WTC11 (cell line): Measurements from ENCODE around the gene LPCAT4. TPM values are rescaled to one million over a fixed set of nuclear protein-coding genes. Genes with fewer than 3 reads are reported as not detected.

Source experiments
- ATAC-seq: fragments of 200-7000 bp; cut with Tn5 transposase; 2 replicates; pipeline ENCODE4 v1.10.0; 2021; ENCODE audit warnings: mild to moderate bottlenecking, moderate library complexity
- CTCF ChIA-PET: fragments of 300-600 bp; sonication (Branson Sonifier 250); formaldehyde crosslinking; loops from one replicate; lab custom pipeline; 2021; ENCODE audit warnings: antibody characterized with exemption; lab: Charles Lee
- POLR2A ChIA-PET: fragments of 350-600 bp; sonication (Branson Sonifier 250); formaldehyde crosslinking; loops from one replicate; lab custom pipeline; 2021; ENCODE audit warnings: antibody characterized with exemption; lab: Charles Lee
- DNase-seq: peaks from one replicate; pipeline ENCODE4 v3.0.0; 2021; ENCODE audit warnings: low spot score
- H3K27ac Mint-ChIP-seq: 2 replicates; pipeline ENCODE4 v1.8.0; 2021; ENCODE audit warnings: mixed read lengths
- H3K27me3 Mint-ChIP-seq: 2 replicates; pipeline ENCODE4 v1.8.0; 2021; ENCODE audit warnings: low read depth, mild to moderate bottlenecking, moderate library complexity, mixed read lengths
- H3K36me3 Mint-ChIP-seq: 2 replicates; pipeline ENCODE4 v1.8.0; 2021; ENCODE audit warnings: mixed read lengths
- H3K4me1 Mint-ChIP-seq: 2 replicates; pipeline ENCODE4 v1.8.0; 2022; ENCODE audit warnings: mixed read lengths
- H3K4me3 Mint-ChIP-seq: 2 replicates; pipeline ENCODE4 v1.8.0; 2021; ENCODE audit warnings: mild to moderate bottlenecking, moderate library complexity, mixed read lengths
- H3K9me3 Mint-ChIP-seq: 2 replicates; pipeline ENCODE4 v1.8.0; 2021; ENCODE audit warnings: mixed read lengths
- CBFB ChIP-seq: sonication (generic); formaldehyde crosslinking; IDR thresholded peaks from 2 replicates; pipeline ENCODE4 v1.8.1; 2022; ENCODE audit warnings: mild to moderate bottlenecking, low read depth, missing genetic modification reagents
- CREB1 ChIP-seq: sonication (generic); formaldehyde crosslinking; IDR thresholded peaks from 2 replicates; pipeline ENCODE4 v1.8.0; 2023; ENCODE audit warnings: mild to moderate bottlenecking, missing genetic modification reagents
- FOXP1 ChIP-seq: sonication (generic); formaldehyde crosslinking; IDR thresholded peaks from 2 replicates; pipeline ENCODE4 v1.8.0; 2022; ENCODE audit warnings: missing genetic modification reagents, mild to moderate bottlenecking, moderate library complexity, borderline replicate concordance
- GABPB1 ChIP-seq: sonication (generic); formaldehyde crosslinking; IDR thresholded peaks from 2 replicates; pipeline ENCODE4 v1.8.1; 2023; ENCODE audit warnings: mild to moderate bottlenecking, missing genetic modification reagents
- GRHL2 ChIP-seq: fragments of 250-450 bp; sonication (Bioruptor Pico); IDR thresholded peaks from 2 replicates; pipeline ENCODE4 v1.8.0; 2022; ENCODE audit warnings: mild to moderate bottlenecking, moderate library complexity; ENCODE audit not compliant: insufficient replicate concordance, severe bottlenecking
- GTF2I ChIP-seq: fragments of 250-450 bp; sonication (Bioruptor Pico); conservative IDR thresholded peaks from 2 replicates; pipeline ENCODE4 v1.4.0; 2021; ENCODE audit warnings: mild to moderate bottlenecking
- MXD4 ChIP-seq: fragments of 250-450 bp; sonication (Bioruptor Pico); IDR thresholded peaks from 2 replicates; pipeline ENCODE4 v1.8.0; 2021; ENCODE audit warnings: mild to moderate bottlenecking, moderate library complexity, borderline replicate concordance
- MYBL2 ChIP-seq: sonication (generic); formaldehyde crosslinking; IDR thresholded peaks from 2 replicates; pipeline ENCODE4 v1.8.1; 2023; ENCODE audit warnings: mild to moderate bottlenecking, moderate library complexity, missing genetic modification reagents
- NR1H2 ChIP-seq: sonication (generic); formaldehyde crosslinking; IDR thresholded peaks from 2 replicates; pipeline ENCODE4 v1.9.0; 2021; ENCODE audit warnings: mild to moderate bottlenecking, moderate library complexity, missing genetic modification reagents
- NR2C2 ChIP-seq: sonication (generic); formaldehyde crosslinking; IDR thresholded peaks from 2 replicates; pipeline ENCODE4 v1.8.0; 2022; ENCODE audit warnings: mild to moderate bottlenecking, missing genetic modification reagents
- OVOL2 ChIP-seq: fragments of 250-450 bp; sonication (Bioruptor Pico); IDR thresholded peaks from 2 replicates; pipeline ENCODE4 v1.9.0; 2021; ENCODE audit warnings: mild to moderate bottlenecking, borderline replicate concordance
- TCF7 ChIP-seq: sonication (generic); formaldehyde crosslinking; IDR thresholded peaks from 2 replicates; pipeline ENCODE4 v1.8.0; 2022; ENCODE audit warnings: mild to moderate bottlenecking, low read depth, missing genetic modification reagents, moderate library complexity
- ZNF232 ChIP-seq: sonication (generic); formaldehyde crosslinking; IDR thresholded peaks from 2 replicates; pipeline ENCODE4 v1.8.0; 2022; ENCODE audit warnings: mild to moderate bottlenecking, missing genetic modification reagents
- ZNF423 ChIP-seq: fragments of 250-450 bp; sonication (Bioruptor Pico); IDR thresholded peaks from 2 replicates; pipeline ENCODE4 v2.1.2; 2022; ENCODE audit warnings: mild to moderate bottlenecking, moderate library complexity
- total RNA-seq: library from RNA; stranded (reverse); gene quantifications from 3 replicates; pipeline ENCODE4 v1.2.3, GENCODE V29; 2021
- TF ChIP-seq, protein P1 (sequence below): fragments of 250-450 bp; sonication (Bioruptor Pico); IDR thresholded peaks from 2 replicates; pipeline ENCODE4 v1.9.0; 2021; ENCODE audit warnings: mild to moderate bottlenecking
- TF ChIP-seq, protein P2 (sequence below): sonication (generic); formaldehyde crosslinking; IDR thresholded peaks from 2 replicates; pipeline ENCODE4 v1.8.1; 2023; ENCODE audit warnings: mild to moderate bottlenecking, missing genetic modification reagents, moderate library complexity
- TF ChIP-seq, protein P3 (sequence below): fragments of 250-450 bp; sonication (Bioruptor Pico); IDR thresholded peaks from 2 replicates; pipeline ENCODE4 v1.8.0; 2021; ENCODE audit warnings: mild to moderate bottlenecking
- TF ChIP-seq, protein P4 (sequence below): sonication (generic); formaldehyde crosslinking; IDR thresholded peaks from 2 replicates; pipeline ENCODE4 v1.8.1; 2022; ENCODE audit warnings: missing genetic modification reagents, borderline replicate concordance
- TF ChIP-seq, protein P5 (sequence below): sonication (generic); formaldehyde crosslinking; IDR thresholded peaks from 2 replicates; pipeline ENCODE4 v1.8.0; 2023; ENCODE audit warnings: missing genetic modification reagents
- TF ChIP-seq, protein P6 (sequence below): sonication (generic); formaldehyde crosslinking; IDR thresholded peaks from 2 replicates; pipeline ENCODE4 v1.8.0; 2022; ENCODE audit warnings: mild to moderate bottlenecking, missing genetic modification reagents
- TF ChIP-seq, protein P7 (sequence below): fragments of 250-450 bp; sonication (Bioruptor Pico); conservative IDR thresholded peaks from 2 replicates; pipeline ENCODE4 v1.9.0; 2021; ENCODE audit warnings: mild to moderate bottlenecking

The LPCAT4 gene
- total RNA-seq, 1 experiment from 2014 or later, result 97.2 TPM

DNA sequence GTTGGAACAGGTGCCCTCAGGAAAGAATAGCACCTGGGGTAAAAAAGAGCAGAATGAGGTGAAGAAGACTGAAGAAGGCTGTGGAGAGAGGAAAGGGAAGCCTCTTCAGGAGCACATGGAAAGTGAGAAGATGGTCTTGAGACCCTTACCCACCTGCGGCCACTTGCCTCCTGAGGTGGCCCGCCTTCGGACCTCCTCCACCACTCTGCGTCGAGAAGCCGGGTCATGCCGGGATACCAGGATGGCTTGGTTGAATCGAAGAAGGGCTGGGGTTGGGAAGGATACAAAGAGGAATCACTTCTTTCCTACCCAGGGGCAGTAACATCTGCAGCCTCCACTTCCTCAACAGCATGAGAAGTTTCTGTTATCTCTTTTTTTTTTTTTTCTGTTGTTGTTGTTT is 3.0 kb downstream of the LPCAT4 start:
- no peak for ATAC-seq
- ChIA-PET POLR2A (no interaction called here), CTCF (no interaction called here)
- DNase-seq, result no peak
- Mint-ChIP-seq H3K4me3 (no peak overlapping the region), H3K27me3 (no peaks in the 10 kb centered on the region; the same call in 1 of the 2 replicates), H3K36me3 (peaks cover 36% of the 10 kb centered on the region), H3K4me1 (peaks cover 17% of the 10 kb centered on the region), H3K9me3 (no peaks in the 10 kb centered on the region), H3K27ac (no peak overlapping the region)
- no peak for TF ChIP-seq OVOL2

DNA sequence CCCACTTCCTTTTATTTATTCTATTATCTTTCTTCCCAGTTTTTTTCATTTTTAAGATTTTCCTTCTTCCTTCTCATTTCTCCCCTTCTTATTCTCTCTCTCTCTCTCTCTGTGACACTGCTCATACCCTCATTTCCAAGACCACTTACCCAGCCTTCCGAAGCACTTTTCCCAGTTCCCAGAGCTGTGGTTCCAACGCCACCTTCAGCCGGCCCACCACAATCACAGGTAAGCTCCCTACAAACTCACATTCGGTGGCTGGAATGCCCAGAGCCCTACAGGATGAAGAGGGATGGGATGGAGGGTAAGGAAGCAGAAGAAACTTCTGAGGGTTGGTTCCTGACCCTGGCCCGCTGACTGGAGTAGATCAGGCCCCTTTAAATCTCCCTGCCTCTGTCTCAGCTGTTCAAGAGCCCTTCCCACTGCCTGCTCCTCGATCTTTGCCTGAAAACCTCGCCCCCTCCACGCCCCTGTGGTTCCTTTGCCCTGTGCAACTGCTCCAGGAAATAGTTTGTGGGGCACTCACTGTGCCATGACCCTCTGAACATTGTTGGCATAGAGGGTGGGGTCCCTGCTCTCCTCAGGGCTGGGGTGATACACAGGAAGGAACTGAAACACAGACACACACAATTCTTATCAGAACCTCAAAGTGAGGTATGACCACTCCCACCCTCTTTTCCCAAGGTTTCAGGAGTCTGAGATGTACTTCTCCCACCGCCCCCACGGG is 4.8 kb downstream of the LPCAT4 start:
- peaks cover 10% of the 10 kb centered on the region for H3K4me1 Mint-ChIP-seq
- H3K4me3 Mint-ChIP-seq, result no peak overlapping the region
- CTCF ChIA-PET, result interaction anchor here (1.0 to 1.8 kb wide), 4 partner anchors 19 to 253 kb away, joined by 3 to 5 read pairs (median 4); partner anchors contain the start of genes KATNBL1, NOP10 and NUTM1
- DNase-seq (no peak), ATAC-seq (no peak)
- TF ChIP-seq NR2C2, result no peak
- TF ChIP-seq, protein P1, sequence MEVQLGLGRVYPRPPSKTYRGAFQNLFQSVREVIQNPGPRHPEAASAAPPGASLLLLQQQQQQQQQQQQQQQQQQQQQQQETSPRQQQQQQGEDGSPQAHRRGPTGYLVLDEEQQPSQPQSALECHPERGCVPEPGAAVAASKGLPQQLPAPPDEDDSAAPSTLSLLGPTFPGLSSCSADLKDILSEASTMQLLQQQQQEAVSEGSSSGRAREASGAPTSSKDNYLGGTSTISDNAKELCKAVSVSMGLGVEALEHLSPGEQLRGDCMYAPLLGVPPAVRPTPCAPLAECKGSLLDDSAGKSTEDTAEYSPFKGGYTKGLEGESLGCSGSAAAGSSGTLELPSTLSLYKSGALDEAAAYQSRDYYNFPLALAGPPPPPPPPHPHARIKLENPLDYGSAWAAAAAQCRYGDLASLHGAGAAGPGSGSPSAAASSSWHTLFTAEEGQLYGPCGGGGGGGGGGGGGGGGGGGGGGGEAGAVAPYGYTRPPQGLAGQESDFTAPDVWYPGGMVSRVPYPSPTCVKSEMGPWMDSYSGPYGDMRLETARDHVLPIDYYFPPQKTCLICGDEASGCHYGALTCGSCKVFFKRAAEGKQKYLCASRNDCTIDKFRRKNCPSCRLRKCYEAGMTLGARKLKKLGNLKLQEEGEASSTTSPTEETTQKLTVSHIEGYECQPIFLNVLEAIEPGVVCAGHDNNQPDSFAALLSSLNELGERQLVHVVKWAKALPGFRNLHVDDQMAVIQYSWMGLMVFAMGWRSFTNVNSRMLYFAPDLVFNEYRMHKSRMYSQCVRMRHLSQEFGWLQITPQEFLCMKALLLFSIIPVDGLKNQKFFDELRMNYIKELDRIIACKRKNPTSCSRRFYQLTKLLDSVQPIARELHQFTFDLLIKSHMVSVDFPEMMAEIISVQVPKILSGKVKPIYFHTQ (CRISPR knock-in tag), result no peak
- no peak overlapping the region for H3K27ac Mint-ChIP-seq
- no peaks in the 10 kb centered on the region; the same call in 1 of the 2 replicates for H3K27me3 Mint-ChIP-seq
- POLR2A ChIA-PET, result no interaction called here
- H3K36me3 Mint-ChIP-seq, result peaks cover 51% of the 10 kb centered on the region
- no peaks in the 10 kb centered on the region for H3K9me3 Mint-ChIP-seq

DNA sequence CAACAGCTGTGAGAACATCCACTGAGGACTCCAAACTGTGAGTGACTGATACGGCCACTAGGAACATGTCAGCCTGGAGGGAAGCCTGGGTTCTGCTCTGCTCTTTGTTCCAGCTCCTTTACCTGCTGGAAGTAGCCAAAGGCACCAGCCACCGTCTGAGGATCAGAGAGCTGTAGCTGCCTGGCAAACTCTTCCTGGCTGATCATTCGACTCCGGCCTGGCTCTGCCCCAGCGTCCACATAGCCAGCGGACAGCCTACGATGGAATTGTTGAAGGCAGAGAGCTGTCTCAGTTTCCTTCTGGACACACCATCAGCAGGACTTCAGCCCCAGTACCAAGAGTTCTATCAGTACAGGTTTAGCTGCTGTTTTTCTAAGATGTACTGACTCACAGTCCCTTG is 5.7 kb downstream of the LPCAT4 start:
- ChIA-PET POLR2A (no interaction called here), CTCF (interaction anchor here (1.0 to 1.9 kb wide), 3 partner anchors 18 to 227 kb away, joined by 3 to 6 read pairs (median 5); partner anchors contain the start of genes KATNBL1, NOP10 and NUTM1)
- TF ChIP-seq MXD4 (CRISPR knock-in tag), result no peak
- no peak for TF ChIP-seq ZNF423 (CRISPR knock-in tag)
- TF ChIP-seq, protein P2, sequence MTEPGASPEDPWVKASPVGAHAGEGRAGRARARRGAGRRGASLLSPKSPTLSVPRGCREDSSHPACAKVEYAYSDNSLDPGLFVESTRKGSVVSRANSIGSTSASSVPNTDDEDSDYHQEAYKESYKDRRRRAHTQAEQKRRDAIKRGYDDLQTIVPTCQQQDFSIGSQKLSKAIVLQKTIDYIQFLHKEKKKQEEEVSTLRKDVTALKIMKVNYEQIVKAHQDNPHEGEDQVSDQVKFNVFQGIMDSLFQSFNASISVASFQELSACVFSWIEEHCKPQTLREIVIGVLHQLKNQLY, result no peak
- TF ChIP-seq, protein P3, sequence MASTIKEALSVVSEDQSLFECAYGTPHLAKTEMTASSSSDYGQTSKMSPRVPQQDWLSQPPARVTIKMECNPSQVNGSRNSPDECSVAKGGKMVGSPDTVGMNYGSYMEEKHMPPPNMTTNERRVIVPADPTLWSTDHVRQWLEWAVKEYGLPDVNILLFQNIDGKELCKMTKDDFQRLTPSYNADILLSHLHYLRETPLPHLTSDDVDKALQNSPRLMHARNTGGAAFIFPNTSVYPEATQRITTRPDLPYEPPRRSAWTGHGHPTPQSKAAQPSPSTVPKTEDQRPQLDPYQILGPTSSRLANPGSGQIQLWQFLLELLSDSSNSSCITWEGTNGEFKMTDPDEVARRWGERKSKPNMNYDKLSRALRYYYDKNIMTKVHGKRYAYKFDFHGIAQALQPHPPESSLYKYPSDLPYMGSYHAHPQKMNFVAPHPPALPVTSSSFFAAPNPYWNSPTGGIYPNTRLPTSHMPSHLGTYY (CRISPR knock-in tag), result no peak
- no peak for TF ChIP-seq GABPB1 (CRISPR knock-in tag)
- TF ChIP-seq, protein P4, sequence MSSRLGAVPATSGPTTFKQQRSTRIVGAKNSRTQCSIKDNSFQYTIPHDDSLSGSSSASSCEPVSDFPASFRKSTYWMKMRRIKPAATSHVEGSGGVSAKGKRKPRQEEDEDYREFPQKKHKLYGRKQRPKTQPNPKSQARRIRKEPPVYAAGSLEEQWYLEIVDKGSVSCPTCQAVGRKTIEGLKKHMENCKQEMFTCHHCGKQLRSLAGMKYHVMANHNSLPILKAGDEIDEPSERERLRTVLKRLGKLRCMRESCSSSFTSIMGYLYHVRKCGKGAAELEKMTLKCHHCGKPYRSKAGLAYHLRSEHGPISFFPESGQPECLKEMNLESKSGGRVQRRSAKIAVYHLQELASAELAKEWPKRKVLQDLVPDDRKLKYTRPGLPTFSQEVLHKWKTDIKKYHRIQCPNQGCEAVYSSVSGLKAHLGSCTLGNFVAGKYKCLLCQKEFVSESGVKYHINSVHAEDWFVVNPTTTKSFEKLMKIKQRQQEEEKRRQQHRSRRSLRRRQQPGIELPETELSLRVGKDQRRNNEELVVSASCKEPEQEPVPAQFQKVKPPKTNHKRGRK (CRISPR knock-in tag), result no peak
- TF ChIP-seq, protein P5, sequence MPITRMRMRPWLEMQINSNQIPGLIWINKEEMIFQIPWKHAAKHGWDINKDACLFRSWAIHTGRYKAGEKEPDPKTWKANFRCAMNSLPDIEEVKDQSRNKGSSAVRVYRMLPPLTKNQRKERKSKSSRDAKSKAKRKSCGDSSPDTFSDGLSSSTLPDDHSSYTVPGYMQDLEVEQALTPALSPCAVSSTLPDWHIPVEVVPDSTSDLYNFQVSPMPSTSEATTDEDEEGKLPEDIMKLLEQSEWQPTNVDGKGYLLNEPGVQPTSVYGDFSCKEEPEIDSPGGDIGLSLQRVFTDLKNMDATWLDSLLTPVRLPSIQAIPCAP (CRISPR knock-in tag), result no peak
- TF ChIP-seq, protein P6, sequence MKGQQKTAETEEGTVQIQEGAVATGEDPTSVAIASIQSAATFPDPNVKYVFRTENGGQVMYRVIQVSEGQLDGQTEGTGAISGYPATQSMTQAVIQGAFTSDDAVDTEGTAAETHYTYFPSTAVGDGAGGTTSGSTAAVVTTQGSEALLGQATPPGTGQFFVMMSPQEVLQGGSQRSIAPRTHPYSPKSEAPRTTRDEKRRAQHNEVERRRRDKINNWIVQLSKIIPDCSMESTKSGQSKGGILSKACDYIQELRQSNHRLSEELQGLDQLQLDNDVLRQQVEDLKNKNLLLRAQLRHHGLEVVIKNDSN (CRISPR knock-in tag), result no peak
- TF ChIP-seq TCF7 (CRISPR knock-in tag), result no peak
- no peak for TF ChIP-seq CBFB
- TF ChIP-seq NR1H2 (CRISPR knock-in tag), result no peak
- TF ChIP-seq CREB1 (CRISPR knock-in tag), result no peak
- TF ChIP-seq GRHL2 (CRISPR knock-in tag), result no peak
- no peak for TF ChIP-seq MYBL2
- TF ChIP-seq ZNF232 (CRISPR knock-in tag), result no peak
- TF ChIP-seq FOXP1, result no peak
- TF ChIP-seq, protein P7, sequence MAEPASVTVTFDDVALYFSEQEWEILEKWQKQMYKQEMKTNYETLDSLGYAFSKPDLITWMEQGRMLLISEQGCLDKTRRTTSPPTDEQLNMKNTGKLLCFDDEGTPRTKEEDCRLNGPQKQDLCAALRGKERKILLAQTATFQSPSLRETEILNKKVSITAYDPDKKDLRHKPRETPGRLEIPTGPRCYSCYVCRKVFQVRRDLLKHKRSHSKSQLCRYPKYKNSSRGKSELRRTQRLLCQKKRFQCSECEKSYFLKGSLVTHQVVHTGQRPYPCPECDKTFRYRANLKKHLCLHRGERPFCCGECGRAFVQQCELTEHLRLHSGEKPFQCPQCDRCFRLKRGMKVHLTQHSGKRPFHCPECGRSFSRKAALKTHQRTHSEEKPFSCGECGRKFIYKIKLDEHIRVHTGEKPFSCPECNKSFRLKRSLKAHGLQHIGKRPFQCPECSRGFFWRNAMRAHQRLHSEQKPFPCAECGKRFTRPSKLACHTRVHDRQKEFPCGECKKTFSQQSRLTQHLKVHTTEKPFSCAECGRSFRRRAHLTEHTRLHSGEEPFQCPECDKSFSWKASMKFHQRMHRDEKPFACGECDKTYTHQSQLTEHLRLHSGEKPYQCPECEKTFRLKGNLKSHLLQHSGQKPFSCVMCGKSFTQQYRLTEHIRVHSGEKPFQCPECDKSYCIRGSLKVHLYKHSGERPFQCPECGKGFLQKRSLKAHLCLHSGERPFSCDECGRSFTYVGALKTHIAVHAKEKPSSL (CRISPR knock-in tag), result no peak
- no peak for TF ChIP-seq GTF2I (CRISPR knock-in tag)
- H3K36me3 Mint-ChIP-seq, result peaks cover 55% of the 10 kb centered on the region
- 0 out of 2 replicates have a peak overlapping the region, but pooled peaks have one; percentile 22 for H3K27ac Mint-ChIP-seq
- H3K4me1 Mint-ChIP-seq, result peaks cover 10% of the 10 kb centered on the region
- H3K4me3 Mint-ChIP-seq, result no peak overlapping the region
- H3K9me3 Mint-ChIP-seq, result no peaks in the 10 kb centered on the region
- ATAC-seq (no peak), DNase-seq (no peak)
- no peaks in the 10 kb centered on the region; the same call in 1 of the 2 replicates for H3K27me3 Mint-ChIP-seq
